Endothelial cell of umbilical vein (primary cell): ENCODE results near the gene CNTNAP1. TPM values are rescaled to one million over a fixed set of nuclear protein-coding genes. Genes with fewer than 3 reads are reported as not detected.

ENCODE experiments used
- BruUV-seq: library from RNA; stranded (reverse); fragments of 400-500 nt; replicated peaks from 2 replicates; lab custom pipeline; 2021; lab: Mats Ljungman, UMichigan
- CTCF ChIA-PET: fragments of 300-600, 350-600 bp; sonication (Branson Sonifier 250); formaldehyde crosslinking; loops from one replicate; lab custom pipeline; 2021; ENCODE audit warnings: antibody characterized with exemption, inconsistent platforms; lab: Charles Lee
- POLR2A ChIA-PET: fragments of 300-600, 350-600 bp; sonication (Branson Sonifier 250); formaldehyde crosslinking; loops from one replicate; lab custom pipeline; 2021; ENCODE audit warnings: antibody characterized with exemption, inconsistent platforms; lab: Charles Lee
- DNase-seq: peaks from one replicate; pipeline ENCODE4 v3.0.0-alpha.2; 2011; ENCODE audit warnings: low read depth, low spot score
- FAIRE-seq: peaks from 2 replicates; lab custom pipeline; 2011; peaks lifted over from hg19 to GRCh38; lab: Jason Lieb, UNC
- H2AFZ ChIP-seq: 2 replicates; pipeline ENCODE4 v1.6.0; 2012; ENCODE audit warnings: low read depth, low read length, control low read depth, inconsistent platforms
- H3K27ac ChIP-seq: 2 replicates; pipeline ENCODE4 v1.5.1; 2011; ENCODE audit warnings: low read depth, mild to moderate bottlenecking, control low read depth, low read length, moderate library complexity; ENCODE audit not compliant: insufficient read depth
- H3K27me3 ChIP-seq, 2 experiments: 2 replicates each; pipeline versions ENCODE4 v1.6.0 to v1.6.1; 2011; ENCODE audit warnings: low read length in 2 of 2, mixed read lengths in 1 of 2; ENCODE audit not compliant: control insufficient read depth in 2 of 2, insufficient read depth in 2 of 2
- H3K36me3 ChIP-seq, 2 experiments: 2 replicates in 1 of 2; 3 replicates in 1 of 2; pipeline ENCODE4 v1.5.1; 2011; ENCODE audit warnings: low read length in 2 of 2, mild to moderate bottlenecking in 1 of 2, moderate library complexity in 1 of 2; ENCODE audit not compliant: control insufficient read depth in 2 of 2, insufficient read depth in 2 of 2; ENCODE audit errors: extremely low read depth in 1 of 2
- H3K4me1 ChIP-seq: 3 replicates; pipeline ENCODE4 v1.5.1; 2011; ENCODE audit warnings: mild to moderate bottlenecking, low read length; ENCODE audit not compliant: control insufficient read depth, insufficient read depth; ENCODE audit errors: extremely low read depth
- H3K4me2 ChIP-seq: 2 replicates; pipeline ENCODE4 v1.6.1; 2011; ENCODE audit warnings: low read length, control low read depth, mixed read lengths; ENCODE audit not compliant: insufficient read depth
- H3K4me3 ChIP-seq, 3 experiments: fragments of 200-600 bp in 1 of 3; sonication (generic), shearing (Covaris generic) in 1 of 3; replicated peaks in 1 of 3; 2 replicates each; pipeline ENCODE4 v1.5.1; 2011 to 2016; ENCODE audit warnings: control low read depth in 3 of 3, low read length in 3 of 3, mild to moderate bottlenecking in 2 of 3, inconsistent platforms in 1 of 3, low read depth in 1 of 3, moderate library complexity in 1 of 3; ENCODE audit not compliant: insufficient read depth in 1 of 3
- H3K79me2 ChIP-seq: 2 replicates; pipeline ENCODE4 v1.6.0; 2012; ENCODE audit warnings: low read length, inconsistent platforms; ENCODE audit not compliant: control insufficient read depth, insufficient read depth
- H3K9ac ChIP-seq: replicated peaks from 2 replicates; pipeline ENCODE3; 2011; ENCODE audit warnings: low read length, control low read depth; ENCODE audit not compliant: insufficient read depth; ENCODE audit errors: extremely low read depth
- H3K9me1 ChIP-seq: replicated peaks from 3 replicates; pipeline ENCODE4 v1.6.0; 2011; ENCODE audit warnings: mild to moderate bottlenecking, low read length; ENCODE audit not compliant: control insufficient read depth, insufficient read depth; ENCODE audit errors: extremely low read depth
- H3K9me3 ChIP-seq: replicated peaks from 2 replicates; pipeline ENCODE4 v1.5.1; 2012; ENCODE audit warnings: low read length, inconsistent platforms; ENCODE audit not compliant: control insufficient read depth, insufficient read depth
- H4K20me1 ChIP-seq: replicated peaks from 2 replicates; pipeline ENCODE3; 2011; ENCODE audit warnings: mild to moderate bottlenecking, low read length; ENCODE audit not compliant: control insufficient read depth, insufficient read depth; ENCODE audit errors: extremely low read depth
- EZH2 ChIP-seq: IDR thresholded peaks from 2 replicates; pipeline ENCODE4 v1.6.1; 2012; ENCODE audit warnings: borderline replicate concordance, low read depth, mild to moderate bottlenecking, moderate library complexity, low read length, inconsistent platforms; ENCODE audit not compliant: severe bottlenecking
- FOS ChIP-seq: IDR thresholded peaks from 2 replicates; pipeline ENCODE4 v1.6.1; 2011; ENCODE audit warnings: mild to moderate bottlenecking, low read length, moderate library complexity, borderline replicate concordance; ENCODE audit not compliant: insufficient read depth
- GATA2 ChIP-seq: IDR thresholded peaks from 2 replicates; pipeline ENCODE4 v1.7.0; 2011; ENCODE audit warnings: low read depth, mild to moderate bottlenecking, moderate library complexity, mixed read lengths, low read length; ENCODE audit not compliant: insufficient read length, insufficient read depth
- JUN ChIP-seq: IDR thresholded peaks from 2 replicates; pipeline ENCODE4 v1.6.1; 2011; ENCODE audit warnings: borderline replicate concordance, low read depth; ENCODE audit not compliant: insufficient read length, insufficient read depth
- MYC ChIP-seq: IDR thresholded peaks from one replicate; pipeline ENCODE4 v1.6.1; 2011; ENCODE audit warnings: mild to moderate bottlenecking, low read depth, low read length
- POLR2A ChIP-seq: IDR thresholded peaks from 2 replicates; pipeline ENCODE4 v1.6.1; 2012; ENCODE audit warnings: low read depth, mild to moderate bottlenecking, control low read depth, low read length
- POLR2AphosphoS5 ChIP-seq: IDR thresholded peaks from 2 replicates; pipeline ENCODE4 v1.6.1; 2012; ENCODE audit warnings: low read depth, mild to moderate bottlenecking, control low read depth, low read length, moderate library complexity; ENCODE audit not compliant: insufficient read depth
- dilution Hi-C: fragments of 300-500 bp; cut with MboI; formaldehyde crosslinking; loops from one replicate; pipeline ENCODE4 v1.15.0; 2019; ENCODE audit warnings: low sequenced_read_pairs; ENCODE audit not compliant: extremely low pct_ligation_motif_present
- intact Hi-C: fragments of 100-400 bp; cut with micrococcal nuclease; formaldehyde crosslinking; loops from one replicate; pipeline ENCODE4 v1.10.0; 2022
- polyA plus RNA-seq, 4 experiments: library from polyadenylated mRNA; depleted of rRNA in 3 of 4; stranded (reverse) in 3 of 4; unstranded in 1 of 4; fragments of >200 nt; gene quantifications; 2 replicates each; pipeline versions ENCODE4 v1.2.1 to v1.2.3, GENCODE V29; 2011 to 2012; ENCODE audit warnings: missing spikeins in 1 of 4
- total RNA-seq: library from RNA; stranded (reverse); gene quantifications from 2 replicates; pipeline ENCODE4 v1.2.3, GENCODE V29; 2021
- TF ChIP-seq, protein P1 (sequence below), 2 donors: IDR thresholded peaks; 1 replicate in 1 of 2; 2 replicates in 1 of 2; pipeline ENCODE4 v1.5.1; 2011; ENCODE audit warnings: low read length in 2 of 2, mild to moderate bottlenecking in 2 of 2, moderate library complexity in 2 of 2, control low read depth in 1 of 2, inconsistent platforms in 1 of 2, low read depth in 1 of 2; ENCODE audit not compliant: insufficient read depth in 1 of 2; ENCODE audit errors: extremely low read depth in 1 of 2
- TF ChIP-seq, protein P2 (sequence below): IDR thresholded peaks from 2 replicates; pipeline ENCODE4 v1.6.1; 2011; ENCODE audit not compliant: insufficient read depth, insufficient read length

The CNTNAP1 gene
- total and polyA plus RNA-seq, 2 donors (not counting 3 experiments of a cell fraction or from before 2014, with no cell fraction given) = 26.3 to 44.8 TPM

DNA sequence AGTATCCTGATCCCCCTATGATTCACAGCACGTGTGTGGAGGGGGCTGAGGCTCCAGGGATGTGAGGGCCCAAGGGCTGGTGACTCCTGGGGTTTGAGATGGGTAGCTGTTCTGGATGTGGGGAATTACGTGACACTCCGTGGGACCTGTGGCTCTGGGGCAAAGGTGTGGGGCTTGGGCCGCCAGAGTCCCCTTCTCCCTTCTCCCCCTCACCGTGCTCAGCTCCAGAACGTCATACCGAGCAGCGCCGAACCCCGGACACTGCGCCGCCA lies 12.7 kb upstream of the CNTNAP1 start:
- H3K9me3 ChIP-seq = no peaks in the 10 kb centered on the region
- no peak overlapping the region for H3K9ac ChIP-seq
- TF ChIP-seq POLR2A (no peak), MYC (no peak), GATA2 (no peak), EZH2 (no peak), POLR2AphosphoS5 (no peak)
- H4K20me1 ChIP-seq = no peaks in the 10 kb centered on the region
- peaks cover 11 to 27% of the 10 kb centered on the region in 2 experiments for H3K36me3 ChIP-seq
- H3K4me1 ChIP-seq = peaks cover 12% of the 10 kb centered on the region
- no peaks in the 10 kb centered on the region for H3K79me2 ChIP-seq
- no peaks in the 10 kb centered on the region for H3K27me3 ChIP-seq
- H3K4me3 ChIP-seq = no peak overlapping the region
- dilution Hi-C loops (no loop called here), intact Hi-C loops (no loop called here)
- DNase-seq (no peak), FAIRE-seq (no peak)
- ChIA-PET CTCF (no interaction called here), POLR2A (no interaction called here)
- no peak overlapping the region for H3K27ac ChIP-seq
- H3K9me1 ChIP-seq = no peaks in the 10 kb centered on the region
- no peak overlapping the region for H2AFZ ChIP-seq
- no peak overlapping the region for H3K4me2 ChIP-seq
- BruUV-seq = no TSS peak

DNA sequence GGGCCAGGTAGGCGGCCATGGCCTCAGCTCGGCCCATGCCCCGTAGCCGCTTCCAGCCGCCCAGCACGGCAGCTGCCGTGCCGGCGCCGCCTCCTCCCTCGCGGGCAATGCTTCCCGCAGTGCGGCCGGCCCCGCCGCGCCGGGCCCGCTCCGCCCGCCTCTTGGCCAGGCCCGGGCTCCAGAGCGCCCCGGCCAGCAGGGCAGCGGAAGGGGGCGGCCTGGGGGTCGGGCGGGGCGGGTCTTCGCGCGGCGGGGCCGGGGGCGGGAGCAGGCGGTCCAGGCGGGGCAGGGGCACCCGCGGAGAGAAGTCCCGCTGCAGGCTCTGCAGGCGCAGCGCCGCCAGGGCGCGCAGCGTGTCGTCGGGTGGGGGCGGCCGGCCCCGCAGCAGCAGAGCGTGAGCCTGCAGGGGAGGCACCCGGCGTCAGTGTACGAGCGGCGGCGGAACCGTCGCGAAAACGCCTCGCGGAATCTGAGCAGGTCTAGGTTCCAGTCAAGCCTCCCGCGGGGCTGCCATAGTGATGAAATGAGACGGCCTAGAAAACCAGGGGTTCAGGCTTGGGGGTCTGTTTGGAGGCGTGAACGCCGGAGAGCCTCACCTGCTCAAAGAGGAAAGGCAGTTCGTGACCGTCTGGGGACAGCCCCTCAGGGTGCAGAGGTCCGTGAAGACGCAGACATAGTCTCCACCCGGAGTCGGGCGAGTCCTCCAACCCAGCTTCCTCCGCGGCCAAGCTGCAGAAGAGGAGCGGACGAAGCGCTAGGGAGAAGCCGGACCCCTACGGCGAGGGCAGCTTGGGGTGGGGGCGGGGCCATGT lies 12.1 kb upstream of the CNTNAP1 start:
- no peaks in the 10 kb centered on the region for H3K9me1 ChIP-seq
- ChIA-PET CTCF (interaction anchor here (1.5 kb wide), 1 partner anchor 92 kb away, joined by 7 read pairs; the partner anchor contains the start of gene PSMC3IP), POLR2A (no interaction called here)
- intact Hi-C loops (no loop called here), dilution Hi-C loops (no loop called here)
- H3K36me3 ChIP-seq = peaks cover 11 to 27% of the 10 kb centered on the region in 2 experiments
- H3K27me3 ChIP-seq = no peaks in the 10 kb centered on the region
- H4K20me1 ChIP-seq = no peaks in the 10 kb centered on the region
- H3K79me2 ChIP-seq = no peaks in the 10 kb centered on the region
- no peaks in the 10 kb centered on the region for H3K9me3 ChIP-seq
- H3K4me2 ChIP-seq = no peak overlapping the region
- no TSS peak for BruUV-seq
- no peak overlapping the region for H3K27ac ChIP-seq
- H3K9ac ChIP-seq = no peak overlapping the region
- H3K4me1 ChIP-seq = peaks cover 12% of the 10 kb centered on the region
- no peak for FAIRE-seq
- no peak overlapping the region for H3K4me3 ChIP-seq
- H2AFZ ChIP-seq = no peak overlapping the region
- no peak for DNase-seq
- TF ChIP-seq POLR2A (no peak), MYC (no peak), EZH2 (no peak), JUN (no peak), FOS (no peak), POLR2AphosphoS5 (no peak), GATA2 (no peak)
- TF ChIP-seq, protein P1, sequence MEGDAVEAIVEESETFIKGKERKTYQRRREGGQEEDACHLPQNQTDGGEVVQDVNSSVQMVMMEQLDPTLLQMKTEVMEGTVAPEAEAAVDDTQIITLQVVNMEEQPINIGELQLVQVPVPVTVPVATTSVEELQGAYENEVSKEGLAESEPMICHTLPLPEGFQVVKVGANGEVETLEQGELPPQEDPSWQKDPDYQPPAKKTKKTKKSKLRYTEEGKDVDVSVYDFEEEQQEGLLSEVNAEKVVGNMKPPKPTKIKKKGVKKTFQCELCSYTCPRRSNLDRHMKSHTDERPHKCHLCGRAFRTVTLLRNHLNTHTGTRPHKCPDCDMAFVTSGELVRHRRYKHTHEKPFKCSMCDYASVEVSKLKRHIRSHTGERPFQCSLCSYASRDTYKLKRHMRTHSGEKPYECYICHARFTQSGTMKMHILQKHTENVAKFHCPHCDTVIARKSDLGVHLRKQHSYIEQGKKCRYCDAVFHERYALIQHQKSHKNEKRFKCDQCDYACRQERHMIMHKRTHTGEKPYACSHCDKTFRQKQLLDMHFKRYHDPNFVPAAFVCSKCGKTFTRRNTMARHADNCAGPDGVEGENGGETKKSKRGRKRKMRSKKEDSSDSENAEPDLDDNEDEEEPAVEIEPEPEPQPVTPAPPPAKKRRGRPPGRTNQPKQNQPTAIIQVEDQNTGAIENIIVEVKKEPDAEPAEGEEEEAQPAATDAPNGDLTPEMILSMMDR (IDR thresholded peaks at IDR 0.05; ENCODE audit: extremely low read depth in 1 of 2, insufficient read depth in 1 of 2, low read depth in 1 of 2, low read length in 2 of 2) = no peak
- TF ChIP-seq, protein P2, sequence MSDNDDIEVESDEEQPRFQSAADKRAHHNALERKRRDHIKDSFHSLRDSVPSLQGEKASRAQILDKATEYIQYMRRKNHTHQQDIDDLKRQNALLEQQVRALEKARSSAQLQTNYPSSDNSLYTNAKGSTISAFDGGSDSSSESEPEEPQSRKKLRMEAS = no peak
